CD4-positive, alpha-beta T cell treated with Interleukin-17A for 4 hours (primary cell): Measurements from ENCODE around the gene HPN.

Source experiments
- DNase-seq: peaks from one replicate; pipeline ENCODE4 v3.0.0-alpha.2; 2020; ENCODE audit warnings: mixed read lengths

Gene HPN

GRCh38 chr19:35108730-35109129 is 67.2 kb downstream of the HPN start:
- DNase-seq, result no peak

GRCh38 chr19:35109395-35110112 is 68.0 kb downstream of the HPN start:
- no peak for DNase-seq

- no peak for DNase-seq
These were observed 69.5 kb downstream of the HPN start for GRCh38 chr19:35110974-35111373.

- DNase-seq, result no peak
These were observed 71.6 kb downstream of the HPN start for GRCh38 chr19:35112995-35113688.

GRCh38 chr19:35114353-35115176 is 73.0 kb downstream of the HPN start:
- DNase-seq, result peak; percentile 79

- DNase-seq, result no peak
These were observed 73.8 kb downstream of the HPN start, which contains the start of gene FXYD3 for GRCh38 chr19:35115177-35115951. Gene FXYD3, plus strand, starts transcription at chr19:35115823. Its CDS starts 3,554 bp downstream, at chr19:35119377.
